ENCODE measurements around the gene SLC25A25.

SLC25A25 gene

GRCh38 chr9:128145536-128145935 lies 77.5 kb downstream of the SLC25A25 start:
- no peak overlapping the region for H3K4me3 ChIP-seq (ENCODE audit: low read depth, low read length)
- TF ChIP-seq CTCF (IDR thresholded peaks at IDR 0.05; ENCODE audit: insufficient read depth, low read depth, low read length, missing control alignments) = no peak
- DNase-seq (ENCODE audit: low read depth) = no peak

- no peak overlapping the region for H3K4me3 ChIP-seq (ENCODE audit: low read depth, low read length)
- no peak for DNase-seq (ENCODE audit: low read depth)
- no peak for TF ChIP-seq CTCF (IDR thresholded peaks at IDR 0.05; ENCODE audit: insufficient read depth, low read depth, low read length, missing control alignments)
These were observed 77.9 kb downstream of the SLC25A25 start for GRCh38 chr9:128145951-128146351.

GRCh38 chr9:128146591-128147120 lies 78.6 kb downstream of the SLC25A25 start:
- no peak for TF ChIP-seq CTCF (IDR thresholded peaks at IDR 0.05; ENCODE audit: insufficient read depth, low read depth, low read length, missing control alignments)
- no peak for DNase-seq (ENCODE audit: low read depth)
- no peak overlapping the region for H3K4me3 ChIP-seq (ENCODE audit: low read depth, low read length)

- no peak overlapping the region for H3K4me3 ChIP-seq (ENCODE audit: low read depth, low read length)
- no peak for DNase-seq (ENCODE audit: low read depth)
- TF ChIP-seq CTCF (IDR thresholded peaks at IDR 0.05; ENCODE audit: insufficient read depth, low read depth, low read length, missing control alignments) = no peak
These were observed 80.5 kb downstream of the SLC25A25 start for GRCh38 chr9:128148509-128149000.

- no peak for TF ChIP-seq CTCF (IDR thresholded peaks at IDR 0.05; ENCODE audit: insufficient read depth, low read depth, low read length, missing control alignments)
- no peak for DNase-seq (ENCODE audit: low read depth)
- H3K4me3 ChIP-seq (ENCODE audit: low read depth, low read length) = no peak within 1 kb of the TSS
These were observed 81.1 kb downstream of the SLC25A25 start, which contains the start of gene LCN2 for GRCh38 chr9:128149001-128149701. Gene LCN2, plus strand, starts transcription at chr9:128149453. Its CDS starts 73 bp downstream, at chr9:128149526.

GRCh38 chr9:128149951-128150593 lies 82.0 kb downstream of the SLC25A25 start:
- TF ChIP-seq CTCF (IDR thresholded peaks at IDR 0.05; ENCODE audit: insufficient read depth, low read depth, low read length, missing control alignments) = no peak
- DNase-seq (ENCODE audit: low read depth) = no peak
- no peak overlapping the region for H3K4me3 ChIP-seq (ENCODE audit: low read depth, low read length)

Data from GM12865 (cell line).